ENCODE measurements around the gene SMYD4.
"Not testable (repeated sequence)": the region's sequence is repeated elsewhere in the genome, so short reads cannot be mapped to it uniquely, and the experiment has no call there.

Gene SMYD4

DNA sequence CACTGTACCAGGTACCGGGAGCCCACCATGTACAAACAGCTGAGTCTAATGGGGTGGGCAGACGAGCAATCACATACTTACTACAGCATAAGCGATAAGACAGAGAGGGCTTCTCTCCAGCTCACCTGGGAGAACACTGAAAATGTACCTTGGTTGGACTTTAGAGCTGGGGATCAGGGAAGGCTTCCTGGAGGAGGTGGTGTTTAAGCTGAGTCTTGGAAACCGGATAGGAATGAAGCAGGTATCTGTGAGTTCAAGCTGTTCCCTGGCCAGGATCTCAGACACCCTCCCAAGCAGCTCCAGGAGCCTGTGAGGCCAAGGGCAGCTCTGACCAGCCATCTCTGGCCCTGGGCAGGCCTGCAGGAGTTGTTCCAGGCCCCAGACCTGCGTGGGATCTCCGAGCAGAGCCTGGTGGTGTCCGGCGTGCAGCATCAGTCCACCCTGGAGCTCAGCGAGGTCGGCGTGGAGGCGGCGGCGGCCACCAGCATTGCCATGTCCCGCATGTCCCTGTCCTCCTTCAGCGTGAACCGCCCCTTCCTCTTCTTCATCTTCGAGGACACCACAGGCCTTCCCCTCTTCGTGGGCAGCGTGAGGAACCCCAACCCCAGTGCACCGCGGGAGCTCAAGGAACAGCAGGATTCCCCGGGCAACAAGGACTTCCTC is 75.8 kb downstream of the SMYD4 start:
- no peak for DNase-seq

DNA sequence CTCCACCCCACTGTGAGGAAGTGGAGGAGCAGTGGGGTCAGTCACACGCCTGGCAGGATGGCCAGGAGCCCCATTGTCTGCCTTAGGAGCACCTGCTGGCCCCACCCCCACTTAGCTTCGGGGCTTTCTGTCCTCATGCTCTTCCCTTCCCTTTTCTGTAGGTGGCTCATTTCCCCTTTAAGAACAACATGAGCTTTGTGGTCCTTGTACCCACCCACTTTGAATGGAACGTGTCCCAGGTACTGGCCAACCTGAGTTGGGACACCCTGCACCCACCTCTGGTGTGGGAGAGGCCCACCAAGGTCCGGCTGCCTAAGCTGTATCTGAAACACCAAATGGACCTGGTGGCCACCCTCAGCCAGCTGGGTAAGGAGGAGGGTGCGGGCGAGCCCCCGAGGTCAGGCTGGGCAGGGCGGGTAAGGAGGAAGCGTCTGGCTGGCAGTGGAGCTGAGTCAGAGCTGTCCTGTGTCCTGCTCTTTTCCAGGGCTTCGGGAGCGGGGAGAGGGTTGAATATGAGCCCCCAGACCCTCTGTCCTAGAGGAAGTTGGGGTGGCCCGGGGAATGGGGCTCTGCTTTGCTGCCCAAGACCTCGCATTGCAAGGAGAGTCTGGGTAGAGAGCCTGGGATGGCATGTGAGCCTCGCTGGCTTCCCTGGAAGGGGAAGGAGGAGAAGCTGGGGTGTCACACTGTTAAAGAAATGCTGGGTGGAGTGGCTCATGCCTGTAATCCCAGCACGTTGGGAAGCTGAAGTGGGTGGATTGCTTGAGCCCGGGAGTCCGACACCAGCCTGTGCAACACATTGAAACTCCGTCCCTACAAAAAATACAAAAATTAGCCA is 77.1 kb downstream of the SMYD4 start:
- DNase-seq: no peak

DNA sequence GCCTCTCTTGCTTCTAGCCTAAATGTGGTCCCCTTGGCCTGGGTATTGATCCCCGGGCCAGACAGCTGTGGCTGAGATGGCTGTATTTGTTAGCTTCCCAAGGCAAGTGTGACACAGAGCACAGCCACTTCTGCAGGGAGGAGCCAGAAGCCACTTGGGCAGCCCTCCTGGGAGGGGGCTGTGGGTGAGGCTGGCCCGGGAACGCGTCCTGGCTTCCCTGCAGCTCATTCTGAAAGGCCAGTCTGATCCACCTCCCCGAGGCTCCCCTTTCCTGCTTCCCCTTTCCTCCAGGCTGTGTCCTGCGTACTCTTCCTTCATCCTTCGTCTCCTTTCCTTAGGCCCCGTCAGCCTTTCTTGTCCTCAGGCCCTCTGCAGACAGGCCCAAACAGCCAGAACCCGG is 79.1 kb downstream of the SMYD4 start:
- no peak for DNase-seq

DNA sequence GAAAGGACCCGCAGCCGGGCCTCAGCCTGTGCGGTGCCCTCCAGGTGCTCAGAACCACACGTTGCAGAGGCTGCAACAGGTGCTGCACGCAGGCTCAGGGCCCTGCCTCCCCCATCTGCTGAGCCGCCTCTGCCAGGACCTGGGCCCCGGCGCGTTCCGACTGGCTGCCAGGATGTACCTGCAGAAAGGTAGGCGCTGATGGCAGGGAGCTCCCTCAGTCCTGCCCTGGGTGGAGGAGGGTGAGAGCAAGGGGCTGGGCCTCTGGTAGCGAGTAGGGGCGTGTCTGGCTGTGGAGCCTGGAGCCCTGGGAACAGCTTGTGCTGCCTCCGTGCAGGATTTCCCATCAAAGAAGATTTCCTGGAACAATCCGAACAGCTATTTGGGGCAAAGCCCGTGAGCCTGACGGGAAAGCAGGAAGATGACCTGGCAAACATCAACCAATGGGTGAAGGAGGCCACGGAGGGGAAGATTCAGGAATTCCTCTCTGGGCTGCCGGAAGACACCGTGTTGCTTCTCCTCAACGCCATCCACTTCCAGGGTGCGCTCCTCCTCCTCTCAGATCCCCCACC is 82.6 kb downstream of the SMYD4 start:
- DNase-seq: no peak

DNA sequence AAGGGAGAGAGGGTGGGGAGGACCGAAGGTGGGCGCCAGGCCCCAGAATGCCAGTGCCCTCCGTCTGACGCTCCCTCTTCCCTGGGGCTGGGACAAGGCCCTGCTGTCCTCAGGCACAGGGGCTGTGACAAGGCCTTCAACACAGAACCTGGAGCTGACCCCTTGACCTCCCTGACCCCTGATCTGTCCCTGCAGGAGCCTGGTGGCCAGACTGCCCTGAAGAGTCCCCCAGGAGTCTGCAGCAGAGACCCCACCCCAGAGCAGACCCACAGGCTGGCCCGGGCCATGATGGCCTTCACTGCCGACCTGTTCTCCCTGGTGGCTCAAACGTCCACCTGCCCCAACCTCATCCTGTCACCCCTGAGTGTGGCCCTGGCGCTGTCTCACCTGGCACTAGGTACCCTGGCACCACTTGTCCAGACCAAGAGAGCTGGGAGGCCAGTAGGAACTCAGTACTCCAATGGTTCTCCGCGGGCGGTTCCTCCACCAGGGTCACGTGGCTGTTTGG is 84.1 kb downstream of the SMYD4 start:
- DNase-seq: no peak

DNA sequence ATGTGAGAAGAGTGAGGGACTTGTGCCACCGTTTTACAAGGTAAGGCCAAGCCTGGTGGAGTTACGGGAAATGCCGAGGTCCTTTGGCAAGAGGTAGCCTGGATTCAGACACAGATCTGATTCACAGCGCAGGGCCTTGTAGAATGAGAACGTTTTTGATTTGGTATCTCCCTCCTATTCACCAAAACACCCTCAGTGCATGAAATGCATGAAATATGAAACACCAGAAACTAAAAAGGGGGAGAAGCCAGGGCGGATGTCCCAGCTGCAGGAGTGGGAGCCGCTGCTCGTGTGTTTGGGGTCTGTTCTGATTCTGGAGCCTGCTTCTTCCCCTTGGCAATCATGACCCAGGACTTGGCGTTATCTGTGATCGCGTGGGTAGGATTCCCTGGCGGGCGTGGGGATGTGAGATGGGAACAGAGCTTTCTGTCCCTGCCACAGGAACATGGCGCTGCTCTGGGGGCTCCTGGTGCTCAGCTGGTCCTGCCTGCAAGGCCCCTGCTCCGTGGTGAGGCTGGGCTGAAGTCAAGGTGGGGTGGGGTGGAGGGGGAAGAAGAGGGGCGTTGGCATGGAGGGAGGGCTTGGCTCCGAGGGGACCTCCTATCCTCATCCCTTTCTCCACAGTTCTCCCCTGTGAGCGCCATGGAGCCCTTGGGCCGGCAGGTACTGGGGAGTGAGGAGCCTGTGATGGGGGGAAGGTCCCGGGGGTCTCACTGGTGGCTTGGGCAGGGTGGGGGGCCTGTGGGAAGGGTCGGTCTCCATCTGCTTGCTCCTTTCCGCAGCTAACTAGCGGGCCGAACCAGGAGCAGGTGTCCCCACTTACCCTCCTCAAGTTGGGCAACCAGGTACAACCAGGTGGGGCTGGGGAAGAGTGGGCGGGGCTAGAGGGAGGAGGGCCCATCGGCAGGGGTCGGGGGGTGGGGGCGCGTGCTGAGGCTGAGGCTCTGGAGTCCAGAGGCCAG is 84.9 kb downstream of the SMYD4 start:
- no peak for DNase-seq

DNA sequence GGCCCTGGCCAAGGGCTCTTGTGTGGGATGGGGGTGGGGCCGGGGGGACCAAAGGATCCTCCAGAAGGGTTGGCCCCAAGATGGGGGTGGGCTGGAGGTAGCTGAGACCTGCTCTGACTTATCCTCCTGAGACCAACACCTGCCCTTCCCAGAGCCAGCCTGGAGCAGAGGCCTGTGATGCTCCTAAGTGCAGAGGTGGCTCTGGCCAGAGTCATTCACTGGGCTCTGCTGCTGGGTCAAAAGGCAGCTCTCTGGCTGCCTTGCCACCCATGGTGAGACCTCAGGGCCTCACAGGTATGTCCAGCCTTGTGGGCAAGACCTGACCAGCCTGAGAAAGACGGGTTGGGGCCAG is 86.6 kb downstream of the SMYD4 start:
- DNase-seq: no peak

DNA sequence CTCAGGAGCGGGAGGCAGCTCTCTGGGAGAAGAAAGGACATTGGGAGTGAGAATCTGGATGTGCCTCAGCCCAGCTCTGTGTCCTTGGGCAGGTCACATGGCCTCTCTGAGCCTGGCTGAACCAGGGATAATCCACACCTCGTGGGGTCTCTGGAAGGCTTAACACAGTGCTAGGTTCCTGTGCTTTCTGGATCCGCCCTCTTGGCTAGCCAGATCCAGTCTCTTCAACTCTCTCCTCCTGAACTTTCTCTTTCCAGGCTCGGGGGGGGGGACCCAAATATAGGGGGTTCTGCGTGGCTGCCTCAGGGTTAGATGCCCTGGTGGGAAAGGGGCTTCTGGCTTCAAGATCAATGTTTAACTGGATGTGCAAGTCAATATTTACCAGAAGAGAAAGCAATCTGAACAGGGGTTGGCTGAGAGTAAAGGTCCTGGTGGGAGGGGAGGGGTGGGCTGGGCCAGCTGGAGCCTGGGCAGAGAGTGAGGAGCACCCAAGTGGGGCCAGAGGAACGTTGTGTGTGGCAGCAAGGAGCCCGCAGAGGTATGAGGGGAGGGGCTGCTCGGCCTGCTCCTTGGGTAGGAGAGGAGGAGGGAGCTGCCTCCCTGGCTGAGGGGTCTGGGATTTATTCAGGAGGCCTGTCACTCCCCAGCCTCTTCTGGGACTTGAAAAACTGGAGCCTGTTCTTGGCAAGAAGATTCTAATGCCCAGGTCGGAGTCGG is 87.2 kb downstream of the SMYD4 start, which contains the start of gene SERPINF2:
Gene SERPINF2 (plus strand): TSS at position 501 of the 717 bp plus-strand sequence. CDS start 2,125 bp downstream, outside the sequence.
- no peak for DNase-seq

DNA sequence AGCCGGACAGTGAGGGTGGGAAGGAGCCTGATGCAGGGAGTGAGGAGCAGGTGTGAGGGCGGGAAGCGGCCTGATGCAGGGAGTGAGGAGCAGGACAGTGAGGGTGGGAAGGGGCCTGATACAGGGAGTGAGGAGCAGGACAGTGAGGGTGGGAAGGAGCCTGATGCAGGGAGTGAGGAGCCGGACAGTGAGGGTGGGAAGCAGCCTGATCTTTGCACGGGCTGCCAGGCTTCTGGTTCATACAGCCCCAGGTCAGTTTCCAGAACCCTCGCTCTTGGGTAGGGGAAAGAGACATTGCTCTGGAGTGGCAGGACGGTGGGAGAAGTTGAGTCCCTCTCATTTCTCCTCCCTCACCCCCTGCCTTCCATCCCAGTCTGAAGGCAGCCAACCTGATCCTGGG is 87.8 kb downstream of the SMYD4 start:
- DNase-seq: not testable (repeated sequence)

DNA sequence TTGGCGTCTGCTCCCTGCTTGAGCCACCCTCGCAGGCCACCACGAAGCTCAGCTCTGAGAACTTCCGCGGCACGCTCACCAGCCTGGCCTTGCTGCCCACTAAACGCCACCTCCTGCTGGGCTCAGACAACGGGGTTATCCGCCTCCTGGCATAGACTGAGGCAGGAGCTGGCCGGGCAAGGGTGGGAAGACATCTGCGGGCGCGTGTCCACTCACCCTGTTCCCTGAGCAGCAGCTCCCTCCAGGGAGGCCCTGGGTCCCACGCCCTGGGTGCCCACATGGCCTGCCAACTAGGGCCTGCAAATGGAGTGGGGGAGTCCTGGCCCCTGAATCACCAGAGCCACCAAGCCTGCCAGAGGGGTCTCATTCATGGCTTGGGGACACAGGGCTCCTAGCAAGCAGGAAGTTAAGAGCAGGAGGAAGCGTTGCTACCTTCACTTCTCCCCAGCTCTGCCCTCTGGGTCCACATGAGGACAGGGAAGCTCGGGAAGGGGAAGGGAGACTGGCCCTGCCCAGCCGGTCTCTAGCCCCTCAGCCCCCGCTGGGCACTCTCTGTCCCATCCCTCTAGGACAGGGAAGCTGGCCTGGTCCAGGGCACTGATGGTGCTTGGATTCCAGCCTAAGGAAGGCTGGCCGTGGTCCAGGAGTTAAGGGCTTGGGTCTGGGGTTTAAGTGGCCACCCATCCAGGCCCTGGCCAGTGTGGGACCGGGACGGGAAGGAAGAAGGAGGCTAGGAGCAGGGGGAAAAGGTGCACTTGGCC is 92.0 kb downstream of the SMYD4 start:
- no peak for DNase-seq

DNA sequence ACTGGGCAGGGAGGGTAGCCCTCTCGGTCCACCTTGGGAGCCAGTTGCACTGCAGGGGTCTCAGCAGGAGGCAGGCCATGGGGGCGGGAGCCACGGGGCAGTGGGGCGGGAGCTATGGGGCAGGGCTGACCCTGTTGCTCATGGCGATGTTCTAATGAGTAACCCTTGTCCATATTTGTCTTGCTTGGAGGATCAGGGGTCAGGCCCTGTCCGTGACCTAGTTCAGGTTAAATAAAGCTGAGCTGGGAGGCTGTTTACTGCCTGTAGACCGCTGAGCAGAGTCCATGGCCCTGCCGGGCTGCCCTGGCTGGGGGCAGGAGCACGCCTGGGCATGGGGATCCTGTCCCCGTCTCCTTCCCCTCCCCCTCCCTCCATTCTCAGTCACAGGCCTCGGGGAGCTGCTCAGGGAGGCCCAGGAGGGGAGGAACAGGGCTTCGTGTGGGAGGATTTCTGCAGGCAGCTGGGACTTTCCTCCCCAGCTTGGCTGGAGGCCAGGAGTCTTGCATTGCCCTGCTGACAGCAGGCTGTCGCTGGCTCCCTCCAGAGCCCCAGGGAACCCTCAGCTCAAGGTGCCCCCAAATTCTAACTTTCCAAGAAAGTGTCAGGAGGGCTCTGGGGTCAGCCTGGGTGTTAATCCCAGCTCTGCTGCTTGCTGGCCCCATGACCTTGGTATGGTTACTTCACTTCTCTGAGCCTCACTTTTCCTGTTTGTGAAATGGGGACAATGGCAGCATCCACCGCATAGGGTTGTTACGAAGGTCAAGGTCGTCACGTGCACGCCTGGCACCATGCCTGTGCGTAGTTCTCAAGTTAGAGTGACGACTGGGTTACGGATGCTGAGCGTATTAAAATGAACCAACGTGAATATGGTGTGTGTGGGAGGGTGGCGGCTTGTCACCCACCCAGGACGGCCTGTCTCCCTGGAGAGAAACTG is 93.1 kb downstream of the SMYD4 start:
- DNase-seq: no peak

DNA sequence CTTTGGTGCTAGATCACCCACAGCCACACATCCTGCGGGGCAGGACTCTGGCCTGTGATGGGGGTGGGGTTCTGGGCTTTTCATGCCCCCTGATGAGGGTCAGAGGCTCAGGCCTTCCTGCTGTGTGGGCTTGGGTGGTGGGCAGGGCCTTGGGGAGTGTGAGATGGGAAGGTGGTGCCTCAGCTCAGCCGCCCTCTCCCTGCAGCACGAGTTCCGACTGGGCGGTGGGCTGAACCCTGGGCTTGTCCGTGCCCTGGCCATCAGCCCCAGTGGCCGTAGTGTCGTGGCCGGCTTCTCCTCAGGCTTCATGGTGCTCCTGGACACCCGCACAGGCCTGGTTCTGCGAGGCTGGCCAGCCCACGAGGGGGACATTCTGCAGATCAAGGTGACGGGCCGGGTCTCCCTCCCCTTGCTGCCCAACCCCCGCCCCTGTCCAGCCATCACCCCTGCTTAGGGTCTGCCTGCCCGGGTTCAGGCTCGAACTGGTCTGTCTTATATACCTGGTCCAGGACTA is 93.8 kb downstream of the SMYD4 start:
- DNase-seq: no peak

DNA sequence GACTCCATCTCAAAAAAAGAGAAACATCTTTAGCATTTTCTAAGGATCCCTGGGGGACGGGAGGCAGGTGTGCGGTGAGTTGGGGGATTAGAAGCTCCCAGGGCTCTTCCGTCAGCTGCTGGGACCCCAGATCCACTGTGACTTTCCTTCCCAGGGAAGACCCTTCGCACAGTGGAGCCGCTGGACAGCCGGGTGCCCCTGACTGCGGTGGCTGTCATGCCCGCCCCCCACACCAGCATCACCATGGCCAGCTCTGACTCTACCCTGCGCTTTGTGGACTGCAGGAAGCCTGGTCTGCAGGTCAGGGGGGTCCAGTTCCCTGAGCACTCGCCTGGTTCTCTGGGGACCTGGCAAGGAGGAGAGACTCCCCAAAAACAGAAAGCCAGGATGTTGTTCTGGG is 94.3 kb downstream of the SMYD4 start:
- DNase-seq: no peak

DNA sequence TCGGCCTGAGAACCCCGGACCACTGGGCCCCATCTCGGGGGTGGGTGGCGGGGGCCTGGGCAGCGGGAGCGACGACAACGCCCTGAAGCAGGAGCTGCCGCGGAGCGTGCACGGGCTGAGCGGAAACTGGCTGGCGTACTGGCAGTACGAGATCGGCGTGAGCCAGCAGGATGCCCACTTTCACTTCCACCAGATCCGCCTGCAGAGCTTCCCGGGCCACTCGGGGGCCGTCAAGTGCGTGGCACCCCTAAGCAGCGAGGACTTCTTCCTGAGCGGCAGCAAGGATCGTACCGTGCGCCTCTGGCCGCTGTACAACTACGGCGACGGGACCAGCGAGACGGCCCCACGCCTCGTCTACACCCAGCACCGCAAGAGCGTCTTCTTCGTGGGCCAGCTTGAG is 95.9 kb downstream of the SMYD4 start:
- DNase-seq: no peak

DNA sequence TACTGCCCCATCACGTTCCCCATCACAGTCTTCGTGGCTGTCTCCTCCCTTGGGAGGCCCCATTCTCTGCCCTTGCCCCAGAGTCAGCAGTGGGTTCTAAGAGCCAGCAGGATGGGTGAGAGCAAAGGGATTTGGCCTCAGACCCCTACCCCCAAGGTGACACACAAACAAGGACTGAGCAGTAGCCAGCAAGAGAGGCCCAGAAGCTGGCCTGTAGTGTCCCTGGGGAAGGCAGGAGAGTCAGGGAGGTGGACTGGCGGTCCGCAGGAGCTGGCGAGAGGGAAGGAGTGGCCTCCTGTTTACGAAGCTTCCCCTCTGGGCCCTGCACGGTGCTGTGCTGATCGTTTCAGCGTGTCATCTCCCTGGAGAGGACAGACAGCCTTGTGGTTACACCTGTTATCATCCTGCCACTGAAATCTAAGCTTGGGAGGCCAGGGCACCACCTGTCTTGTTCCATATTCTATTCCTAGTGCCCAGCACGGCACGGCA is 96.8 kb downstream of the SMYD4 start:
- no peak for DNase-seq

DNA sequence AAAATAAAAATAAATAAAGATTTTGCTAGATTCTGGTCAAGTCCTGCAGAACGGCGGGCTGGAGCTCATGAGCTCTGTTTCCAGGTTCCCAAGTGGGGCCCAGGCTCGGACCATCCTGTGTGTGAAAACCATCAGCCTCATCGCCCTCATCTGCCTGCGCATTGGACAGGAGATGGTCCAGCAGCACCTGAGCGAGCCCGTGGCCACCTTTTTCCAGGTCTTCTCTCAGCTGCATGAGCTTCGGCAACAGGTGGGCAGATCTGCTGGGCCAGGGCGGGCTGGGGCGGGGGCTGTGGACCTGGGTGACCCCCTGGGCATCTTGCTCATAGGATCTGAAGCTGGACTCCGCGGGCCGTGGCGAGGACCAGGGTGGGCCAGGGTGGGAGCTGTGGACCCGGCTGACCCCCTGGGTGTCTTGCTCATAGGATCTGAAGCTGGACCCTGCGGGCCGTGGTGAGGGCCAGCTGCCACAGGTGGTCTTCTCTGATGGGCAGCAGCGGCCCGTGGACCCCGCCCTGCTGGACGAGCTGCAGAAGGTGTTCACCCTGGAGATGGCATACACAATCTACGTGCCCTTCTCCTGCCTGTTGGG is 97.4 kb downstream of the SMYD4 start:
- DNase-seq: no peak

DNA sequence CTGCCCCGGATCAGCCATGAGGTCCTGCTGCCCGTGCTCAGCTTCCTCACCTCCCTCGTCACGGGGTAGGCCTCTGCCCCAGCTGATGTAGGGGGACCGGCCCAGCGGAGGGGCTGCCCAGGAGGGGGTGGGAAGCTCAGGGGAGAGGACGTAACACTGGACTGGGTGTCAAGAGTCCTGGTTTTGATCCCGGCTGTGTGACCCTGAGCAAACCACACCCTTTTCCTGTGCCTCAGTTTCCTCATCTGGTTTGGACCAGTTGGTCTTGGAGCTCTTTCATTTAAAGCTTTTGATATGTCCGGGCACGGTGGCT is 98.6 kb downstream of the SMYD4 start:
- DNase-seq: no peak

DNA sequence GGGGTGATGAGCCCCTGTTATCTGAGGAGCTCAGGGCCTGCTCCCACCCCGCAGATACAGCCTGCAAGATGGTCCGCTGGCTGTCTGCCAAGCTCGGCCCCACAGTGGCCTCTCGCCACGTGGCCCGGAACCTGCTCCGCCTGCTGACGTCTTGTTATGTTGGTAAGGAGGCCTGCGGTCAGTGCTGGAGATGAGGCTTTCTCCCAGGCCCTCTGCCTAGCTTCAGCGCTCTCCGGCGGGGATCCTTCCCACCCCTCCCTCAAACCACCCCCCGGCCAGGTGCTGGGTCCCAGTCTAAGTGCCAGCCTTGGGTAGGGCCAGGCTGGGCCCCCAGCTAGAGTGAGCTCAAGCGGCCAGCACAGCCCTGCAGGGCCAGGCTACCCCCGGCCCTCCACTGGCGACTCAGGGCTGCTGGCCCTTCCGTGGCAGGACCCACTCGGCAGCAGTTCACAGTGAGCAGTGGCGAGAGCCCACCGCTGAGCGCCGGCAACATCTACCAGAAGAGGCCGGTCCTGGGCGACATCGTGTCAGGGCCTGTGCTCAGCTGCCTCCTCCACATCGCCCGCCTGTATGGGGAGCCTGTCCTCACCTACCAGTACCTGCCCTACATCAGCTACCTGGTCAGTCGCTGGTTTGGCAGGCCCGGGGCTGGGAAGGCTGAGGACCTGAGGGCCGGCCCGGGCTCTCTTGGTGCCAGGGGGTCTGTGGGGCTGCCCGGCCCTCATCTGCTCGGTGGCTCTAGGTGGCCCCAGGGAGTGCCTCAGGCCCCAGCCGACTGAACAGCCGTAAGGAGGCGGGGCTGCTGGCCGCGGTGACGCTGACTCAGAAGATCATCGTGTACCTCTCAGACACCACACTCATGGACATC is 99.1 kb downstream of the SMYD4 start:
- DNase-seq: no peak

DNA sequence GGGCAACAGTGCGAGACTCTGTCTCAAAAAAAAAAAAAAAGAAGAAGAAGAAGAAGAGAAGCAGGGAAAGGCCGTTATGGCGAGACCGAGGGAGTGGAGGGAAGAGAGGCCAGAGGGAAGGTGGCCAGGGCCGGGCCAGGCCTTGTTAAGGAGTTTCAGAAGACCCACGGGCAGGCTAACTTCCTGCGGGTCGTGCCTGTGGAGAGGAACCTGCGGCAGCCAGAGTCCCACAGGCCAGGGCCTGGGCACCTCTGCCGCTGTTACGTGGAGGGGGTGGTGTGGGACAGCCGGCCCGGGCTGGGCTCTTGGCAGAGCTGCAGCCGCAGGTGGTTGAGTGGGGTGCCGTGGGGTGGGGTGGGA is 99.8 kb downstream of the SMYD4 start:
- DNase-seq: no peak

Measured in activated CD8-positive, alpha-beta memory T cell treated with anti-CD3 and anti-CD28 coated beads for 24 hours (primary cell).